HUDEP-2 (cell line): ENCODE results near the gene BBS1.
"Not testable (repeated sequence)": the region's sequence is repeated elsewhere in the genome, so short reads cannot be mapped to it uniquely, and the experiment has no call there.

Experiments
- DNase-seq, 76 experiments: peaks; one replicate each; lab custom pipeline; 2025; ENCODE audit not compliant: unreplicated experiment in 76 of 76; lab: John Stamatoyannopoulos, UW

Gene BBS1

DNA sequence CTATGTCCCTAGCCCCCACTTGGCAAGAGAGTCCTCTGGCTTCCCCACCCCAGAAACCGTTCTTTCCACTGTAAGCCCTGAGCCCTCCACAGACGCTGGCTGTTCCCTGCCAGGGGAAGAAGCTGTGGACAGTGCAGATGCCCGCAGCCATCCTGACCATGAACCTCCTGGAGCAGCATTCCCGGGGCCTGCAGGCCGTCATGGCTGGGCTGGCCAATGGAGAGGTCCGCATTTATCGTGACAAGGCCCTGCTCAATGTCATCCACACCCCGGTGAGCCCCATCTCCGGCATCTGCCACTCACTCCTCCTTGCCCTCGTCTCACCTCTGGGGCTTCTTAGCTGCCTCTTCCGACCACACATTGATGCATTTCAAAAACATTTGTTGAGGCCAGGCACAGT, 13.2 kb downstream of the BBS1 start:
- no peak for DNase-seq

DNA sequence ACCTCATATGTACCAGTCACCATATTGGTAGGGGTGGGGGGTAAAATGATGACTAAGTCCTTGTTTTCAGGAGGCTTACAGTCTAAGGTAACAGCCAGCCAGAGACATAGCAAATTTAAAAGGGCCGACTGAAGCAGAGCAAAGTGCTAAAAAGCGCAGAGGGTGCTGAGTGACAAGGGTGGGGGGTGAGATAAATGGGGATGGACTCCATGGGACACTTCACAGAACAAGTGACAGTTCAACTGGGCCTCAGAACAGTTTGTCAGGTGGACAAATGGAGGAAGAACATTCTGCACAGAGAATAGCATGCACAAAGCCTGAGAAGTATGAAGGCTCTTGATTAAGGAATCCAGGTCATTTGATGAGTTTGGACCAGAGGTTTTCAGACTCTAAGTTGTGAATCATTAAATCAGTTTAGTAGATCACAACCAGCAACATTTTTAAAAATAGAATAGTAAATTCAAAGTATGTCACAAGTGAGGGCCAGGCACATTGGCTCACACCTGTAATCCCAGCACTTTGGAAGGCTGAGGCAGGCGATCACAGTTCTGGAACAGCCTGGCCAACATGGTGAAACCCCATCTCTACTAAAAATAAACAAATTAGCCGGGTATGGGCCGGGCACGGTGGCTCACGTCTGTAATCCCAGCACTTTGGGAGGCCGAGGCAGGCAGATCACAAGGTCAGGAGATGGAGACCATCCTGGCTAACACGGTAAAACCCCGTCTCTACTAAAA, 14.0 kb downstream of the BBS1 start:
- no peak for DNase-seq

DNA sequence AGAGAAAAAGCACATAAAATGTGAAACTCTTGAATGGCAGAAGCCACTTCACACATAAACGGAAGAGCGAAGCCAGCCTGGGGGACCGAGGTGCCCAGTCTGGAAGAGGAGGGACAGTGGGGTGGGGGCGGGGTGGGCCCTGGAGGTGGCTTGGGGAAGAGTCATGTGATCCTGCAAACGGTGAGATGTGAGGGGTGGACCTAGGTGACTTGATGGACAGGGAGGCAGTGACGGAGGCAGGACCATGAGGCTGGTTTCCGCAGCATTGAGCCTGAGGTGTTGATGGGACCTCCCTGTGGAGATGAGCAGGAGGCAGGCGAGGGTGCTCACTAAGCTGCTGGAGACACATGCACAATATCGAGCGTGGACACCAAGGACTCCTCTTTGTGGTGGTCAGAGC, 18.6 kb downstream of the BBS1 start:
- DNase-seq: no peak

DNA sequence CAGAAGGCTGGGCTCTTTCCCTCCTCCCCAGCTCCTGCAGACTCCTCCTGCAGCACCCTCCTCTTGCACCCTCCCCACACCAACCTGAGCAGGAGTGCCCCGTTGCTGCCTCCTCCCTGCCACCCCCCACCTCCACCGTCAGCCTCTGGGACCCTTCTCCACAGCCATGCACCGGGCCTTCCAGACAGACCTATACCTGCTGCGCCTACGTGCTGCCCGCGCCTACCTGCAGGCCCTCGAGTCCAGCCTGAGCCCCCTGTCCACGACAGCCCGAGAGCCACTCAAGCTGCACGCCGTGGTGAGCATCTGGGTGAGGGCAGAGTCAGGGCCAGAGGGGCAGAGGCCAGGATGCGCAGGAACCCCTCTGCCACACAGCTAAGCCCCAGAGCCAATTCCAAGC, 19.2 kb downstream of the BBS1 start:
- no peak for DNase-seq

DNA sequence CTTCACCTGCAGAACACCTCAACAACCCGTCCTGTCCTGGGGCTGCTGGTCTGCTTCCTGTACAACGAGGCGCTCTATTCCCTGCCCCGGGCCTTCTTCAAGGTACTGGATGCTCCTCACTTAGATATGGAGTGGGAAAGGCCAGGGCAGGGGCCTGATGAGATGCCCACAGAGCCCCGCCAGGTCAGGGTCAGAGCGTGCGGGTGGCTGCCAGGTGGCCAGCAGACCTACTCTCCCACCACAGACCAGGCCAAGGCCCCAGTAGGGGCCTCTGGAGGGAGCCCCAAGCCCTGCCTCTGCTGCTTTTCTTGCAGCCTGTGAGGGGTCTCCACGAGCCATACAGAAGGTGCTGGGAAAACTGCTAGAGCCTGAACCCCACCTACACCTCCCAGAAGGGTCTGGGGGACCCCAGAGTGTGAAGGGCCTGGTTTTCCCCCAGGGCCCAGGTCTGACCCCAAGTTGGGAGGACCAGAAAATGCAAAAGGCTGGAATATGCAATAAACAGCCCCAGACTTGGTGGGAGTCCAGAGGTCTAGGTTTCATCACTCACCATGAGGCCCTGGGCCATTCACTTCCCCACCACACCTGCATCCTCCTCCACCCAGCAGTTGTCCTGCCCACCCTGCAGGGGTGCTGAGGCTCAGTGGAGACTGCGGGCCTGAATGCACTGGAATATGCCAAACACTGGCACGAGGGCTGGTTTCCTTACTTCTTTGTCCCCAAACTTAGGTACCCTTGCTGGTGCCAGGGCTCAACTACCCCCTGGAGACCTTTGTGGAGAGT, 20.7 kb downstream of the BBS1 start:
- DNase-seq: no peak

DNA sequence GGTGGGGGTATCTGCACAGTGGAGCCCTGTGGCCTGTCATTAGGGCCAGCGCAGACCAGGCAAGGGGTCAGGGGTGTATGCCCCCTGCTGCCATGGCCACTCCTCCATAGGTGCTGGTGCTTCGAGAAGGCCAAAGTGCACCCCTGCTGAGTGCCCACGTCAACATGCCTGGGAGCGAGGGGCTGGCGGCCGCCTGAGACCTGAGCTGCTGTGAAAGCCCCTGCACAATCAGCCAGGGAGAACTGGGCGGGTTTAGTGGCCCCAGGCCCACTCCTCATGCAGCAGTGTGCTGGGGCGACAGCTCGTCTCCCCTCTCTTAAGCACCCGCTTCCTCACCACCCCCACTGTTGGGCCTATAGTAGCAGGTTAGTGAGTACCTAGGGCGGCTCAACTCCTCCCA, 21.4 kb downstream of the BBS1 start:
- no peak for DNase-seq

DNA sequence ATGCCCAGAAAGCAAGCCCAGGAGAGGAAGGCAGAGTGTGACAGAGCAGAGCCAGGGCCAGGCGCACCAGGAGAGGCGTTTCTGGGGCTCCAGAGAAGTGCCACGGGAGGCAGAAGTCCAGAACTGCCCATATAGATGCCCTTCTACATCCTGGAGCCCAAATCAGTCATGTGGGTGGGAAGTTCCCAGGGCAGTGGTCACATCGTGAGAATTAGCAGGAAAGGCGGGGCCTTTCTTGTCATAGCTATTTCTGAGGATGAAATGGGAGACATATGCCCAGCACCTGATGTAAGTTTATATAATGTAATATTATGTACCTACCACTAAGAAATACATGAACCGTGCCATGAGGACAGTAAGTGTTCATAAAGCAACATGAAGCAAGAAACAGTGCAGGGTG, 22.3 kb downstream of the BBS1 start:
- no peak for DNase-seq

DNA sequence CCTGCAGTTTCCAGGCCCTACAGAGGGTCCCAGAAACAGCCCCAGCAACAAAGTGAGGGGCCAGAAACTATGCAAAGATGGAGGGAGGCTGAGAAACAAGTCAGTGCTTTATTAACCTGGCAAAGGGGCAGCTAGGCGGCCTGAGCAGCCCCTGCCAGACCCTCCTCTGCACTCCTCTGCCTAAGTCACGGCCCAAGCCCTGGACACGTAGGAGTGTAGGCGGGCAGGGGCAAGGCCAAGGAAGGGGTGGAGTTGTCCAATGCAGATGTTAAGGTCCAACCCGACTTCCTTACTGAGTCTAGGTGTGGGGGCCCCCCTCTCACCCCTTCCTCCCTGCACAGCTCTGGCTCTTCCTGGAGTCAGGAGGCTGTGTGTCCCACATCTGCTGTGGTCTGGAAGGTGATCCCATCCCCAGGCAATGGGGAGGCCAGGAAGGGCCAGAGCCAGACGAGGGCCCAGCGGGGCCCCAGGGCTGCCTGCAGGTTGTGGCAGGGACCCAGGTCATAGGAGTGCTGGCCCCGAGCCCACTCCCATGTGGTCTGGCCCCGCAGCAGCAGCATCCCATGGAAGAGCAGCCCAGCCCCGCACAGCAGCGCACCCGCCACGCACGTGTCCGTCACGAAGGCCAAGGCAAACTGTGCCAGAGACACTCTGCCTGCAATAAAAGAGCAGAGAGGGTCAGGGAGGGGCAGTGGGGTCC, 28.9 kb downstream of the BBS1 start:
- DNase-seq: no peak

DNA sequence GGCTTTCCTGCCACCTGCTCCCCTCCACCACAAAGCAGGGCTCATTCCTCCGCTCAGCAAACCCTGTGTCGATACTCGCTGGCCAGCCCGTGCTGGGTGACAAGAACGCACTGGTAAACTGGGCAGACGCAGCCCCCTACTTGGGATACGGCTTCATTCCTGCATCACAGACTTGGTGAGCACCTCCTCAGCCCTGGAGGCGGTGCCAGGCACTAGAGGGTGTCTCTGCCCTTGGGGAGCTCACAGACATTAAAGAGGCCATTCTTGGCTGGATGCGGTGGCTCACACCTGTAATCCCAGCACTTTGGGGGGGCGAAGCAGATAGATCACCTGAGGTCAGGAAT, 29.4 kb downstream of the BBS1 start:
- DNase-seq: no peak

DNA sequence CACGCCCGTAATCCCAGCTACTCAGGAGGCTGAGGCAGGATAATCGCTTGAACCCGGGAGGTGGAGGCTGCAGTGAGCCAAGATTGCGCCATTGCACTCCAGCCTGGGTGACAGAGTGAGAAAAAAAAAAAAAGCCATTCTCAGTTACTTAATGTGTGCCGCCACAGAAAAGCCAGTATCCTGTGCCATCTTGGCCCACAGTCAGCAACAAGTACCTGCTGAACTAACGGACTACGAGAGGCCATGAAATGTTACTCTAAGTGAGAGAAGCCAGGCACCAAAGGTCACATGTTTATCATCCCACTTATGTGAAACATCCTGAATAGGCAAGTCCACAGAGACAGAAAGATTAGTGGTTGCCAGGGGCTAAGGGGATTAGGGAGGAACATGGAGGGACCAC, 30.2 kb downstream of the BBS1 start:
- not testable (repeated sequence) for DNase-seq

DNA sequence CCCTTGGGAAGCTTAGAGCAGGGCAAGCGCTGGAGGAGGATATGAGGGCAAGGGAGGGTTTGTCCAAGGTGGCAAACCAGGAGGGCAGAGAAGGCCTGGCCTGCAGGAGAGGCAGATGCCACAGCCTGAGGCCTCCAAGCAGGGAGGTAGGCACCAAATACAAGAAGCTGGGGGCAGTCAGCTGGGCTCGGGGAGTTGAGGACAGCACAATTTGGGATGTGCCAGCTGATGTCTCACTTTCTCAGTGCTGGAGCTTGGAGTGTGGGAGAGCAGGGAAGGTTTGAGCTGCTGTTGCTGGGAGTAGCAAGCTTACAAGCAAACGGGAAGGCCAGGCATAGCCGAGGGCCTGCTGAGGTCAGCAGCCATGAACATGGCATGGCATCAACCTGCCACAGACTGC, 31.5 kb downstream of the BBS1 start:
- DNase-seq: no peak

DNA sequence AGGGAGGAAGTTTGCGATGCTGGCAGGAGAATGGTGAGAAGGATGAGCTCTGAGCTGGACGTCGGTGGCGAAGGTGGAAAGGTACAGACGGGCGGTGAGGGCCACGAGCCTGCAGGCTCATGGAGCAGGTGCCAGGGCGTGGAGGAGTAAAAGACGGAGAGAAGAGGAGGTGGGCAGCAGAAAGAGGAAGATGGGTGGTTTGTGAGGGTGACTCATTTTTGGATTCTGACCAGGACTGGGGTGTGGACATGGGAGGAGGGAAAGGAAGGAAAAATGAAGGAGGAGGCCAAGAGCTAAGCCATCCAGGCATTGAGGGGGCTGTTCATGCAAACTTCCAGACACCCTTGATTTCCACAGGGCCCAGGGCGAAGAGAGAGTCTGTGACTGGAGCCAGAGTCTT, 31.9 kb downstream of the BBS1 start:
- DNase-seq: no peak

DNA sequence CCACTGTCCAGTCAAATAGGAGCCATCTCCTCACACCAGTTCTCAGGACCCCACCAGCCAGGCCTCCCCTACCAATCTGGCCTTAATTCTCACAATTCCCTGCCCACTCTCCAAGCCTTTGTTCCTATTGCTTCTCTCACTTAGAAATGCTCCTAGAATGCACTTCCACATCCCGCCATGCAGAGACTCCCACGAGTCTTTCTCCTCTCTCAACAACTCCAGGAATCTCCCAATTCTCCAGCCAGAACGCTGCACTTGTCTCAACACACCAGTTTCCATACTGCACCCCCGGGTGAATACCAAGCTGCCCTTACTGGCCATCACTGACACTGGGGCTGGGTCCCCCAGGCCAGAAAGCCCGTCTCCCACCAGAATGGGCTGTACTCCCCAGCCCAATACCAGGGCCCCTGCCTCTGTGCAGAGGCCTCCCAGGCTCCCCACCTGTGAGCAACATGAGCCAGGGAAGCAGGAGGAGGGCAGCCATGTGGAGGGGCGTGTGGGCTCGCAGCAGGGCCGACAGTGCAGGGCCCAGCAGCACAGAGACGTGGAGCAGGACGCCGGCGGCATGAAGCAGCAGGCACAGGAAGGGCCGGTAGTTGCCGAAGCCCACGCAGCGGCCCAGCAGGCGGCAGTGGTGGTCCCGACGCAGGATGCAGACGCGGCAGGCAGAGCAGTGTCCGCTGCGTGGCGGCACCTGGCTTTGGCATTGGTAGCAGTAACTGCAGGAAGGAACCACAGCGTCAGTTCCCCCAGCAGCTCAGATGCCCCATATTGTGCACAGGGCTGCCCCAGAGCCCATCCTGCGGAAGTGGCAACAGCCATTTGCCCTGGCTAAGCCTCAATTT, 33.0 kb downstream of the BBS1 start:
- peak in 1 of 76 experiments; percentile 17 for DNase-seq

DNA sequence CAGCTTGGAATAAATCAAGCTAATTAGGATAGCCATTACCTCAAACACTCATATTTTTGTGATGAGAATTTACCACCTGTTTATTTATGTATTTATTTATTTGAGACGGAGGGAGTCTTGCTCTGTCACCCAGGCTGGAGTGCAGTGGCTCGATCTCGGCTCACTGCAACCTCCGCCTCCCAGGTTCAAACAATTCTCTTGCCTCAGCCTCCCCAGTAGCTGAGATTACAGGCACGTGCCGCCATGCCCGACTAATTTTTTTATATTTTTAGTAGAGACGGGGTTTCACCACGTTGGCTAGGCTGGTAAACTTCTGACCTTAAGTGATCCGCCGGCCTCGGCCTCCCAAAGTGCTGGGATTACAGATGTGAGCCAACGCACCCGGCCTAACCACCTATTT, 34.5 kb downstream of the BBS1 start:
- not testable (repeated sequence) for DNase-seq

DNA sequence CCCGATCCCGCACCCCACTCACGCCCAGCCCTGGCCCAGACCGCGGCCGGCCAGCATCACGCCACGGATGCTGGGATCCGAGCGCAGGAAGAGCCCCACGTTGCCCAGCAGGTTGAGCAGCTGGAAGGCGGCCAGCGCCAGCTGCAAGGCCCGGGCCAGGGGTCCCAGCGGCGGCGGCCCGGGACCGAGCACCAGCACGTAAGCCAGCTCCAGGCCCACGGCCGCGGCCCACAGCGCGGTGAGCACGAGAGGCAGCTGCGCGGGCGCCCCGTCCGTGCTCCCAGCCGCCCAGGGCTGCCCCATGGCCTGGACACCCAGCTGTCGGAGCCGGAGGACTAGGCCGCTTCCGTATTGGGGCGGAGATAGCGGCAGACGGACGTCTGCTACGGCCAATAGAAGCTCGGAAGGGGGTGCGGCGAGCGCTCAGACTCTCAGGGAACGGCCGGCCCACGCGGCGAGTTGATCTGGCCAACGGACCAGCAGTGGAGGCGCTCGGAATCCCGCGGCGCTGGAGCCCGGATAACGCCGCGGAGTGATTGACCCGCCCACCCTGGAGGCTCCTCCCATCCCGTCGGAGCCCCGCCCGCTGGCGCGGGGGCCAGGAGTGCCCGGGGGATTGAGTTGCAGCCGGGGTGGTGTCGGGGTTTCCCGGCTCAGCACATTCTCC, 35.4 kb downstream of the BBS1 start, which contains the start of gene ZDHHC24:
Gene ZDHHC24, minus strand, starts transcription at position 348 of the 667 bp plus-strand sequence. Its CDS starts 45 bp downstream, at position 303.
- peak in 74 of 76 experiments; percentile 75 to 97 (median 93) for DNase-seq

DNA sequence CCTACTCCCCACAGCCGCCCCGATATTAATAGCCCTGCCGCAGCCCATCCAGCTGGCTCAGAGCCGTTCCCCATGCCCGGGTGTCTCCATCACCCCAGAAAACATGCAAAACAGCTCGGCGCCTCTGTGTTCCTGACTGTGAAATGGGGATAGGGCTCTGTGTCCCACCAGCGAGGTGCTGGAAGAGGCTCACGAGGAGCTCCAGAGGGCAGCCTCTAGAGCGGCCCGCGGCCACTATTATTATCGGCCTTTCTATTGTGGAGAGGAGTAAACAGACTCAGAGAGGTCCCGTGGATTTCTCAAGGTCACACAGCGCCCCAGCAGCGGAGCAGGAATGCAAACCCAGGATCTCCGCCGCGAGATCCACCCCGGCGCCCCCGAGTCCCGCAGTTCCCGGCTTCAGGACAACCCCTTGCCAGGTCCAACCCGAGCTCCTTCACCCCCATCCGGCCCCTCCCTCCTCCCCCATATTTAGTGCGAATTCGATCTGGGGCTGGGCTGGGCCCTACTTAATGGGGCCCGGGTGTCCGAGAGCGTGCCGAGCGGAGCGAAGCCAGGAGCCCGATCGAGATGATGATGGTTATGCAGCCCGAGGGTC, 36.0 kb downstream of the BBS1 start, which contains the start of gene ACTN3:
Gene ACTN3, plus strand, starts transcription at position 536 of the 598 bp plus-strand sequence. Its CDS starts 35 bp downstream, at position 571.
- peak in 1 of 76 experiments; percentile 77 for DNase-seq

DNA sequence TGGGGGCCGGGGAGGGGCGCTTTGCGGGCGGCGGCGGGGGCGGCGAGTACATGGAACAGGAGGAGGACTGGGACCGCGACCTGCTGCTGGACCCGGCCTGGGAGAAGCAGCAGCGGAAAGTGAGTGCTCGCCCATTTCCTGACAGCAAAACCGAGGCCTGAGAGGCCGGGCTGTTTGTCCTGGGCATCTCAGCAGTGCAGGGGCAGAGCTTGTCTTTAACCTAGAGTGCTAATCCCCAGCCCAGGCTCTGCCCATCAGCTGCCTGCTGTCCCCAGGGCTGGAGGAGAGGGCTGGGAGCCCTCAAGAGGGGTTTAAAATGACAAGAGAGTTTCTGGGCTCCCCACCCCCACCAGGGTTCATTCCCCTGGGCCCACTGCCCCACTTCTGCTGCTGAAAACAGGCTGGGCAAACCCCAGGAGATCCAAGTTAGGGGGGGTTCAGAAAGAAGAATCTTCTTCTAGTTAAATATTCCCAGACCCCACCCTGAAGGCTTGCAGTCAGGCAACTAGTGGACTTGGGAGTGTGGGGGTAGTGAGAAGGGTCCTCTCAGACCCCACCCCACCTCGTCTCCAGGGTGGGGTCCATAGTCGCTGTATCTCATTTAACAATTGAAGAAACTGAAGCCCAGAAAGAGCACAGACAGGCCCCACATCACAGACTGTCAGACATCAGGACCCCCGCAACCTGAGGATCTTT, 36.7 kb downstream of the BBS1 start:
- DNase-seq: no peak

DNA sequence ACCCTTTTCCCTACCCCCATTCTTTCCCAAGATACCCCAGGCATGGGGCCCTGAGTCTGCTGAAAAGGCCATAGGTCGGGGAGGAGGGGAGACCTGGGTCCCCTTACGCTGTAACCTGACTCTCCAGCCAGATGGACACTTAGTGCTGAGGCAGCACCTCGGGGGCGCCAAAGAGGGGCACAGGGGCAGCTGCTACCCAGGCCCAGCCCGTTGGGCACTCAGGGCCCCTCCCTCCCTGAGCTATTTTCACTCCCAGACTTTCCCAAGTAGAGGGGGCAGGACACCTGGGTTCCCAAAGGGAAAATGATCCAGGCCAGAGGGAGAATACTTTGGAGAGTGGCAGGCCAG, 37.2 kb downstream of the BBS1 start:
- no peak for DNase-seq

DNA sequence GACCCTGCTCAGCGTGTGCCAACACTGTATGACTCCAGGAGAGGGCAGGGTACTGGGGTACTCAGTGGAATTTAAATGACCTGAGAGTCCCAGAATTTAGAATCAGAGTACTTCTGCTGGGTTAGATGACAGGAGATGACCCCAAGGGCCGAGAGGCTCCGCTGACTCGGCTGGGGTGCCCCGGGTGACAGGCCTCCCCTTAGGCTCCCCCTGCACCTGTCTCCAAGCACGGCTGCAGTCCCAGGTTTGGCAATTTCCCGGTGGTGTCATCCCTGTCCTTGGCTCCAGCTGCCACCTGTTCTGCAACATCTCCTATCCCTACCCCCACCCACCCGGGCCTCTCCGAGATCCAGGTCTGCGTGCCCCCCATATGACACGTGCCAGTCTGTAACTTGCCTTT, 37.6 kb downstream of the BBS1 start:
- no peak for DNase-seq
